D721Med (cell line): Measurements from ENCODE around the gene RGS6.

Source experiments
- DNase-seq: peaks from one replicate; pipeline ENCODE4 v3.0.0; 2011; ENCODE audit warnings: low spot score; ENCODE audit not compliant: insufficient read length
- FAIRE-seq: peaks from 2 replicates; lab custom pipeline; 2011; peaks lifted over from hg19 to GRCh38; lab: Jason Lieb, UNC
- CTCF ChIP-seq: IDR thresholded peaks from 2 replicates; pipeline ENCODE4 v1.5.1; 2012; ENCODE audit warnings: mild to moderate bottlenecking, control low read depth; ENCODE audit not compliant: insufficient read depth; ENCODE audit errors: missing control alignments

Gene RGS6

GRCh38 chr14:72612041-72612440 is 679.8 kb downstream of the RGS6 start:
- FAIRE-seq (no peak), DNase-seq (no peak)
- TF ChIP-seq CTCF = no peak

- no peak for TF ChIP-seq CTCF
- DNase-seq (no peak), FAIRE-seq (no peak)
Measured at GRCh38 chr14:72613231-72613974, 681.2 kb downstream of the RGS6 start.

GRCh38 chr14:72613975-72614319 is 681.7 kb downstream of the RGS6 start:
- TF ChIP-seq CTCF = no peak
- DNase-seq = no peak
- no peak for FAIRE-seq

- DNase-seq (no peak), FAIRE-seq (no peak)
- no peak for TF ChIP-seq CTCF
Measured at GRCh38 chr14:72614365-72614764, 682.1 kb downstream of the RGS6 start.

GRCh38 chr14:72614891-72615415 is 682.7 kb downstream of the RGS6 start:
- no peak for FAIRE-seq
- no peak for TF ChIP-seq CTCF
- no peak for DNase-seq

- FAIRE-seq (no peak), DNase-seq (no peak)
- no peak for TF ChIP-seq CTCF
Measured at GRCh38 chr14:72615451-72616121, 683.4 kb downstream of the RGS6 start.
